SK-N-DZ (cell line): ENCODE results near the gene PROKR1.
A peak's percentile ranks its signal among the peaks of the same experiment; 100 is the strongest.
"Not testable (repeated sequence)": the region's sequence is repeated elsewhere in the genome, so short reads cannot be mapped to it uniquely, and the experiment has no call there.

Experiments
- DNase-seq: peaks from one replicate; pipeline ENCODE4 v3.0.0-alpha.2; 2015; ENCODE audit warnings: low spot score

Gene PROKR1

DNA sequence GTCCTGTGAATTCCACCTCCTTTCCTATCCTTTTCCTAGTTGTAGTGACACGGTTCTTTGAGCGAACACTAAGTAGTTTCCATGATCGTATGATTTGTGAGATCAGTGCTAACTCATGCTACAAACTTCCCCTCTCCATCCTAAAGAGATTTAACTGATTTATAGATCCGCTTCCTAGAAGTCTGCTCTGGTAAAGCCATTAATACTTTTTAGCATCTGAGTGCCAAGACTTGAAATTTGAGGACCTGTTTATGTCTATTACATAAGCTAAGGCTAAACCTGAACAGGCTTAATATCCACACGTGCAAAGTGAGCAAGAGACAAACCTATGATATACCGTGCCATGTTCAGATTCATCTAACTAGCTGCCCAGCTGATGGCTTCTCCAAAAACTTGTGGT, 14.9 kb downstream of the PROKR1 start:
- no peak for DNase-seq

DNA sequence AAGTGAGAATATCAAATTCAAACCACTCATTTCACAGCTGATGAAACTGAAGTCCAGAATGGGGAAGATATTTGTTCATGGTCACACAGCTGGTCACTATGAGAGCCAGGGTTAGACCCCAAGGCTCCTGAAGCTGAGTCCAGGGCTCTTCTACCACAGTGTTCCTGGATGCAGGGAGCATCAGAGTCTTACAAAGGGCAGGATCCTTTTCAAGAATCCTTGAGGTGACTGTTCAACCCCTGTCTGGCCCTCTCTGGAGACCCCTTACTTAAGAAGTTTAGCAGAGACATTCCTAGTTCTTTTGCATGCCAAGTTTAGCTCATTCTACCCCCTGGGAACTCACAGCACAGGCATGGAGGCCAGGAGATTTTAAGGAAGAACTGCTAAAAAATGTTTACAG, 15.7 kb downstream of the PROKR1 start:
- DNase-seq, result no peak

DNA sequence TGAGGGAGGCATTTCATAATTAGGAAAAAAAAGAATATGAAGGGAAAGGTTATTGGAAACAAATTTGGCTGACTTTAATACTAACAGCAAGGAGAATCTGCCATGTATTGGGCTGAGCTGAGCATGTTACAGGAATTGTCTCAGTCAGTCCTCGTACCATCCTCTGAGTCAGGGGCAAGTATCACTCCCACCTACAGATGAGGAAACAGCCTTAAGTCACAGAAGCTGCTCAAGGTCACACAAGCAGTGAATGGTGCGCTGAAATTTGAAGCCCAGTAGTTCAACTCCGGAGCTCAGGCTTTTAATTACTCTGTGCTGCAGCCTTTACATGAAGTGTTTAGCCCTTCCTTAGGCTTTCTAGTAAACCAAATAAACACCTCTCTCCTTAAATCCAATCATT, 17.3 kb downstream of the PROKR1 start:
- no peak for DNase-seq

DNA sequence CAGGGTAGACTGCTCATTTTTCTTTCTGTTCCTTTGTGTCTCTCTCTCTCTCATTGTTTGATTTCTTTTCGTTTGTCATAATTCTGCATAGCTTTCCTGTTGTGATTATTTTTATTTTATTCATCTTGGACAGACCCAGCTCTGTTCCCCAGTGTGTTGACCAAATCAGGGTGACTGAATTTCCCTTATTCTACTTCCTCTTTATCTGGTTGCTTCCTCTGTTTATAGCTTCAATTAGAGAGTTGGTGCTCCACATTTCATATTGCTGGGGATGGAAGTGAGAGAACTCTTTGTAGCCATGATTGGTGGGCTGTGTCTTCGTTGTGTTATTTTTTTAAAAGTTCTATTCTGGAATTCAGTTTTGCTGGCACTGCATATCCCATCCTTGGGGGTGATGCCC, 19.1 kb downstream of the PROKR1 start:
- no peak for DNase-seq

DNA sequence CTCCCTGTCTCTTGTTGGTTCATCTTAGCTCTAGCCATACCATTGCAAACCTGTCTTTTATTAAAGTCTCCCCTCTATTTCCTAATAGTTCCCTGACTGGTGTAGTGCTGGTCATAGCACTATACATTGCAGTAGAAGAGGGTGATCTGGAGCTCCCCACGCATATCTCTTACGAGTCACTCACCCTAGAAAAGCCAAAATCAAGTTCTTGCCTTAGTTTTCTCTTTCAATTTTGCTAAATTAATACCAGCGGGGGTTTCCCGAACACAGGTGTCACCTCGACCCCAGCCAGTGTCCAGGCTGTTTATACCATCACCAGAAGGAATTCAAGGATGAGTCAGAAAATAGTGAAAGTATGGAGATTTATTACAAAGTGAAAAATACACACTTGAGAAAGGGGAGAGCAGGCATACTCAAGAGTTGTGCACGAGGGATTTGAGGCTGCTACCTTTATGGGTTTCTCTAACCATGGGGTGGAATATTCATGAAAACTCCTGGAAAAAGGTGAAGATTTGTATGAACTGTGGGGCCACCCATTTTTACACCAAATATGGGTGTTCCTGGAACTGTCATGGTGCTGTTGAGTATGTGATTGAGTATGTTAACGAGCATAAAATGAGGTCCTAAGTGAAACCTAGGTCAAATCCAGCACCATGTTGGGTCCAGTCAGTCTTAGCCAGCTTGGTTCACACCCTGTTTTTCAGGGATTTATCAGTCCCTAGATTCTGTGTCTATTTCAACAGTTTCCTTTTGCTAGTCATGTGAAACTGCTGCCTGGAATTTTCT, 20.2 kb downstream of the PROKR1 start:
- DNase-seq, result no peak

DNA sequence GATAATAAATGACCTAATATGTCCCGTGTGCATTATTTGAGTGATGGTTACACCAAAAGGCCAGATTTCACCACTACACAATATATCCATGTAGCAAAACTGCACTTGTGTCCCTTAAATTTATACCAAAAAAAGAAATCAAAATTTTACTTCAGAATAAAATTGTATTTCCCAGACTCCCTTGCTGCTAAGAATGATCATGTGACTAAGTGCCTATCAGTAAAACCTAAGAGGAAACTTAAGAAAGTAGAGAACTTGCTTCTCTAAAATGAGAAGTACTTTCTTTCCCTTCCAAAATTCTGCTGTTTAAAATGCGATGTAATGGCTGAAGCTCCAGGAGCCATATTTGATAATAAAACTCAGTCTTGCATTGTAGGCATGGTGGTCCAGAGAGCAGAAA, 24.0 kb downstream of the PROKR1 start:
- no peak for DNase-seq

DNA sequence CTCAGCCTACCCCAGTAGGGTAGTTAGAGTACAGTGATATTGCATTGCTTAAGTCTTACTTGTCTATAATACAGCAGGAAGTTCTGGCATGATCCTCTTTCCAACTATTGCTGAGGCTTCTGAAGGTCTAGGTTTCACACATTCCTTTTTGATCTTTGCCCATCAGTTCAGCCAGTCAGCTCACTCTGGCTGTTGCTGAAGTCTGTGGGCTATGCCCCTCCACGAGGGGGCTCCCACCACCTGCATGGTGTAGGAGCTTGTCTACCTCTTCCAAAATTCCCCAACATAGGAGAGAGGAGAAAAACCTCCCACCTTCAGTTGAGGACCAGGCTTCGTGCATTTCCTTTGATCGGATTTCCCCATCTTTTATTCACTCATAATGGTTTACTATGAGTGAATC, 26.3 kb downstream of the PROKR1 start:
- no peak for DNase-seq

DNA sequence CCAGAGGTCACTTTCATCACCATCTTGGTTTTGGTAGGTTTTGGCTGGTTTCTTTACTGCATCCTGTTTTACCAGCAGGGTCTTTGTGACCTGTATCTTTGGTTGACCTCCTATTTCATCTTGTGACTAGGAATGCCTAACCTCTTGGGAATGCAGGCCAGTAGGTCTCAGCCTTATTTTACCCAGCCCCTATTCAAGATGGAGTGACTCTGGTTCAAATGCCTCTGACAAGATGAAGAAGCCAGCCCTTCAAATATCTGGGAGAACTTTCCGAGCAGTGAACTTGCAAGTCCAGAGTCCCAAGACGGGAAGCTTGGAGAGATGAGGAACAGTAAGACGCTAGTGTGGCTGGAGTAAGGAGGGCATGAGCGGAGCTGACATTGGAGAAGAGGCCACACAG, 28.6 kb downstream of the PROKR1 start:
- DNase-seq, result no peak

DNA sequence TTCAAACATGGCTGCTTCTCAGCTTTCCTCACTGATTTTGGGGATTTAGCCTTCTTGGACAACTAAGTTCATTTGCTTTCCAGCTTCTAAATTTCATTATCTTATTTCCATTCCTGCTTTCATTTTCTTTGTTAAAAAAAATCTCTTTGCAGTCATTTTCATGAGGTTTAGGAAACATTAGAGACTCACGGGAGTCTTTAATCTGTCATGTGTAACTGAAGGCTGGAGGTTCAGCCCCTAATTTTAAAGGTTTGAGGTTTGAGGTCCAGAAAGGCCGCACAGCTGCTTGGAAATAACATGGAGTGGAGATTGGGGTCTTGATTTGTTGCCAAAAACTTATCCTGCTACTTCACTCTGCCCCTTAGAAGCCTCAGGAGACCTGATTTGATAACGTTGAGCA, 30.3 kb downstream of the PROKR1 start:
- no peak for DNase-seq

DNA sequence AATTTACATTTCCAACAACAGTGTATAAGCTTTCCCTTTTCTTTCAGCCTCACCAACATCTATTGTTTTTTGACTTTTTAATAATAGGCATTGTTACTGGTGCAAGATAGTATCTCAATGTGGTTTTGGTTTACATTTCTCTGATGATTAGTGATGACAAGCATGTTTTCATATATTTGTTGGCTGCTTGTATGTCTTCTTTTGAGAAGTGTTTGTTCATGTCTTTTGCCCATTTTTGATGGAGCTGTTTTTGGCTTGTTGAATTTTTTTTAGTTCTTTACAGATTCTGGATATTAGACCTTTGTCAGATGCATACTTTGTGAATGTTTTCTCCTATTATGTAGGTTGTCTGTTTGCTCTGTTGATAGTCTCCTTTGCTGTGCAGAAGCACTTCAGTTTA, 32.1 kb downstream of the PROKR1 start:
- no peak for DNase-seq

DNA sequence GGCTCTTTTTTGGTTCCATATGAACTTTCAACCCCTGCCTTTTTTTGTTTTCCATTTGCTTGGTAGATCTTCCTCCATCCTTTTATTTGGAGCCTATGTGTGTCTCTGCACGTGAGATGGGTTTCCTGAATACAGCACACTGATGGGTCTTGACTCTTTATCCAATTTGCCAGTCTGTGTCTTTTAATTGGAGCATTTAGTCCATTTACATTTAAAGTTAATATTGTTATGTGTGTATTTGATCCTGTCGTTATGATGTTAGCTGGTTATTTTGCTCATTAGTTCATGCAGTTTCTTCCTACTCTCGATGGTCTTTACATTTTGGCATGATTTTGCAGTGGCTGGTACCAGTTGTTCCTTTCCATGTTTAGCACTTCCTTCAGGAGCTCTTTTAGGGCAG, 34.5 kb downstream of the PROKR1 start:
- DNase-seq, result not testable (repeated sequence)

DNA sequence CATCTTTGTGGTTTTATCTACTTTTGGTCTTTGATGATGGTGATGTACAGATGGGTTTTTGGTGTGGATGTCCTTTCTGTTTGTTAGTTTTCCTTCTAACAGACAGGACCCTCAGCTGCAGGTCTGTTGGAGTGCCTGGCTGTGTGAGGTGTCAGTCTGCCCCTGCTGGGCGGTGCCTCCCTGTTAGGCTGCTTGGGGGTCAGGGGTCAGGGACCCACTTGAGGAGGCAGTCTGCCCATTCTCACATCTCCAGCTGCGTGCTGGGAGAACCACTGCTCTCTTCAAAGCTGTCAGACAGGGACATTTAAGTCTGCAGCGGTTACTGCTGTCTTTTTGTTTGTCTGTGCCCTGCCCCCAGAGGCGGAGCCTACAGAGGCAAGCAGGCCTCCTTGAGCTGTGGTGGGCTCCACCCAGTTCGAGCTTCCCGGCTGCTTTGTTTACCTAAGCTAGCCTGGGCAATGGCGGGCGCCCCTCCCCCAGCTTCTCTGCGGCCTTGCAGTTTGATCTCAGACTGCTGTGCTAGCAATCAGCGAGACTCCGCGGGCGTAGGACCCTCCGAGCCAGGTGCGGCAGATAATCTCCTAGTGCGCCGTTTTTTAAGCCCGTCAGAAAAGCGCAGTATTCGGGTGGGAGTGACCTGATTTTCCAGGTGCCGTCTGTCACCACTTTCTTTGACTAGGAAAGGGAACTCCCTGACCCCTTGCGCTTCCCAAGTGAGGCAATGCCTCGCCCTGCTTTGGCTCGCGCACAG, 36.0 kb downstream of the PROKR1 start:
- DNase-seq, result peak; percentile 11

DNA sequence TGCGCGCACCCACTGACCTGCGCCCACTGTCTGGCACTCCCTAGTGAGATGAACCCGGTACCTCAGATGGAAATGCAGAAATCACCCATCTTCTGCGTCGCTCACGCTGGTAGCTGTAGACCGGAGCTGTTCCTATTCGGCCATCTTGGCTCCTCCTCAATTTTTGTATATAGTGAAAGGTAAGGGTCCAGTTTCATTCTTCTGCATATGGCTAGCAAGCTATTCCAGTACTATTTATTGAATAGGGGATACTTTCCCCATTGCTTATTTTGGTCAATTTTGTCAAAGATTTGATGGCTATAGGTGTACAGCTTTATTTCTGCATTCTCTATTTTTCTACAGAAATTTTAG, 36.5 kb downstream of the PROKR1 start:
- not testable (repeated sequence) for DNase-seq

DNA sequence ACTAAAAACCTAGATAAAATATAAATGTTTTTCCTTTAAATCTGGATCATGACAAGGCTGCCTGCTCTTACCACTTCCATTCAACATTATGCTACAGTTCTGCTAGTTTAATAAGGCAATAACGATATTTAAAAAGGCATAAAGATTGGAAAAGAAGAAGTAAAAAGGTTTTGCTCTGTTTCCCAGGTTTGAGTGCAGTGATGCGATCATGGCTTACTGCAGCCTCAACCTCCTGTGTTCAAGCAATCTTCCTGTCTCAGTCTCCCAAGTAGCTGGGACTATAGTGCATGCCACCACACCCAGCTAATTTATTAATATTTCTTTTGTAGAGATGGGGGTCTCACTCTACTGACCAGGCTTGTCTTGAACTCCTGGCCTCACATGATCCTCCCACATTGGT, 40.8 kb downstream of the PROKR1 start:
- DNase-seq, result no peak

DNA sequence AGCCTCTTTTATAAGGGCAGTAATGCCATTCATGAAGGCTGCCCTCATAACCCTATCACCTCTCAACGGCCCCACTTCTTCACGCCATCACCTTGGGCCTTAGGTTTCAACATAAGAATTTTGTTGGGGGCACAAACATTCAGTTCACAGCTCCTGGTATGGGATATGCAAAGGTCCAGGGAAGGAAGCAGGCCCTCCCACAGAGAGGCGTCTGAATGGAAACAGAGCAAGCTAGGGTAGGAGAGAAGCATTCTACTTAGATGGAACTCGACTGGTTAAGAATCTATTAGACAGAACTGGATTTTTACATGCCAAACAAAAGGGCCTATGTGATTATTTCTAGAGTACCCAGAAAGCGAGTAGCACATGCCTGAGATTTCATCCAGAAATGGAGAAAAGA, 42.8 kb downstream of the PROKR1 start:
- no peak for DNase-seq

DNA sequence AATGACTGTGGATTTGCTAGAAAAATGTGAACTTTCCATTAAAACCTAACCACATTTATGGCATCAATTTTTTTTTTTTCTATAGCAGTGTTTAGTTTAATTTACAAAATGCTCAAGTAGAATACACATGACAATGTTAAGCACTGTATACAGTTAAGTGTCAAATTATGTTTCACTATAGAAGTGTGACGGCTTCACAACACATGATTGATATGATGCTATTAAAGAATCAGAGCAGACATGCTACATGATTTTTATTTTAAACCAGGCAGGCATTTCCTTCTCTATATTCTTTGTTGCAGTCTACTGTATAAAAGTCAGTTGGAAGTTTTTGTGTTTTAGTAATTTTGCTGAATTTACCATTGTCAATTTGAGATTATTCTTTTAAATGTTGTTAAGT, 43.6 kb downstream of the PROKR1 start:
- no peak for DNase-seq

DNA sequence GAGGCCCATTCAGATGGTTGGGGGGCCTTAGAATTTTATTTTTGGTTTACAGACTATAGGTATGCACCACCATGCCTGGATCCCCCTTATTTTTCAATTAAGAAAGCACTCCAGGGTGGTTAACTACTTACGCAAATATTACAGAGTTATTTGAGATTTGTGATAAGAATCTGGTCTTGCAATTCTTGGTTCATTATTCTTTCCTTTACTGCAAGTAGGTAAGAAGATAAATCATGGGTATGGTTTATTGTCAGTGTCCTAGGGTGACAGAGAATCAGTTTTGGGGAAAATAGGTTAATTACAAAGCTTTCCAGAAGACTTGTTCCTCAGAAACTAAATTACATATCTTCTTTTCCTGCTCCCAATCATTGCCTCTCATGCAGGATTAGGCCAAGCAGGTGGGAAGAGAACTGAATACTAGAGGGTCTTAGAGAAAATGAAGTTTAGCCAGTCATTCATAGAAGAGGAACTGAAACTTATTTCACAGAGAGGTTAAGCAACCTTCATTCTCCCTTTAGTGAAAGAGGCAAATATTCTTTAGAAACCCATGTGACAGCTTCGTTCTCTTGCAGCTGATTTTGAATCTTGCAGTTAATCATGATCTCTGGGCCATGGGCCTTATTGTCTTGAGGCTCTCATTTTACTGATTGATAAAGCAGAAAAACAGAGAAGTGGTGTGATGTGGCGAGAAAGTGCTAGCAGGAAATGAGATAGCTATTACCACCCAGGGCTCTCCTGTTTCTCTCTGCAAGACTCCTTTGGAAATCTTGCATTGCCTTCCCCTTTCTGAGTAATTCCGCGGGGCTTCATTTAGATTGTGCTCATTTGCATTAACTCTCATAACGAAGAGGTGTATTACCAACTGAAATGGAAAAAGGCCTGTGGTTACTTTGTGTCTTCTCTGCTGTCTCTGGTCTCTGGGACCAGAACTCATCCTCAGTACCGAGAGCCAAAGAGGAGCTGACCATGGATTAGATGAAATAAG, 46.5 kb downstream of the PROKR1 start:
- DNase-seq, result no peak

DNA sequence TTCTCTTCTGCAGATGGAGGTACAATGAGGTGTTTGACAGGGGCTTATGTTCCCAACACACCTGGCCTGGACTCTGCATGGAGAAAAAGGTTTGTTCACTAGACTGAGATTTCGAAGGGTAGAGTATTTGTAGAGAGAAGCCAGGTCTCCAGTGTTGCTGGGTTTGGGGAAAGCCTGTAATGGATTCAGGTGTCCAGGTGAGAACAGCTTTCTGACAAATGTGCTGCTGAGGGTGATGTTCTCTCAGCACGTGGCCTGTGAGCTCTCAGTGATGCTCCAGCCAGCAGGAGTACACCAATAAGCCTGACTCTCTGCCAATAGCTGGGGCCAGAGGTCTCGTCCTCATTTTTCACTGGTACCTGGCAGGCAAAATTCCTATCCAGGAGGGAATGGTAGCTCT, 47.5 kb downstream of the PROKR1 start:
- DNase-seq, result no peak

DNA sequence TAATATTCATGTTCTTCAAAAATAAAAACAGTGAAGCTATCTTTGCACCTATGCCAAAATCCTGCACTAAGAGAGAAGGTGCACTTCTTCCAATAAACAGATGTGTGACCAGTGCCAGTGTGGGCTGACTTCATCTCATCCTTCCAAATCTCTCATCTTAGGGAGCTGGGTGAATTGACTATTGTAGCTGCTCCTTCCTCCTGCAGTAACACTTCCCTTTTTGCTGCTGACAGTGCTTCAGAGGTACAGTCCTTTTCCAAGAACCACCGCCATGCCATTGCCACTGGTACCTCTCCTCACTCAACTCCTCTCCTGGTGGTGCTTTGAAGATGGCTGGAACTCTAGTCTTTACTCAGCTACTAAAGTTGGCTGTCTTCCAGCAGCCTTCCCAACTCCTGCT, 49.1 kb downstream of the PROKR1 start:
- DNase-seq, result no peak

DNA sequence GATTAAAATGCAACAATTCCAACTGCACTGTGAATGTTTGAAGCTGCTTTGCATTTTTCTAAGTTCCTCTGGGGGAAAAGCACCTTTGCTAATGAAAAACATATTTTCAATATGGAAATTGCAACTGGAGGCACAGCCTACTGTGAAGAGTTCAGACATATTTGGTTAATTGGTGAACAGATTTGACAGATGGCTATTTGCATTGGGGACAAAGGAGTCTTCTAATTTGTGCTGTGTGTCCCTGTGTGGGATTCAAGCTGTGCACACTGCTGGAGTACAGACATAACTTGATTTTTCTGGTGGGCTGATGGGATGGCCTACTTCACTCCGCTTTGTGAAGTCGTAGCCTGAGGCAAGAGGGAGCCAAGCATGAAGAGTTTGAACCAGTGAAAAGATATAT, 50.6 kb downstream of the PROKR1 start:
- DNase-seq, result no peak

DNA sequence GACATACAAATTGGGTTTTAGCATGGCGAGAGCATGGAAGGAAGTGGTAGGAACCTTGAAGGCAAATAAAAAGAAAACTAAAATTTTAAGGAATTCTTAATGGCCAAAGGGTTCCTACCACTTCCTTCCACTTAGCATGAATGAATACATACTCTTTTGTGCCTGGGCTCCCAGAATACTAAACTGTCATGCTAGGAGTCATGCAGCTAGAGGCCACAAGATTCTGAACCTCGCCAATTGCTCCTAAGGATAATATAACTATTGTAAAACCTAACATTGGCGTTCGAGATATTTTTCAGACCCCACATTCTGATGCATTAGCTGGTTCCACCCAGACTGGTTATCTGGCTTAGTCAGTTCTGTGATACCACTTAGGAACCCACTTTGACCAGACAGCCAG, 52.6 kb downstream of the PROKR1 start:
- DNase-seq, result no peak

DNA sequence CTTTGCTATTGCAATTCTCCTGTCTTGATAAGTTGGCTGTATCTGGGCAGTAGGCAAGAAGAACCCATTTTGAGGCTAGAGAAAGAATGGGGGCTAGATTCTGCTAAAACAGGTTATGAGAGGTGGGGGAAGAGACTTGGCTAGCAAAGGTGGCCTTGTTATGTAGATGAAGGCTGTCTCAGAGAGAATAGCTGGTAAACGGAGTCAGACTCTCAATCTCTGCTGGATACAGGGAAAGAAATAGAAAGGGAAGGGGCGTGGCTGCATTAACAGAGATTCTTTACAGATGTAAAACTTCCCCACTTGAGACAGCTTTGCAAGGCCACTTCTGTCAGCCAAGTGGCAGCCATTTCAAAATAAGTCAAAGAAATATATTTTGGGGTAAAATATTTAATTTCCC, 53.2 kb downstream of the PROKR1 start:
- no peak for DNase-seq
